ENCODE data around the gene THG1L.

DNA sequence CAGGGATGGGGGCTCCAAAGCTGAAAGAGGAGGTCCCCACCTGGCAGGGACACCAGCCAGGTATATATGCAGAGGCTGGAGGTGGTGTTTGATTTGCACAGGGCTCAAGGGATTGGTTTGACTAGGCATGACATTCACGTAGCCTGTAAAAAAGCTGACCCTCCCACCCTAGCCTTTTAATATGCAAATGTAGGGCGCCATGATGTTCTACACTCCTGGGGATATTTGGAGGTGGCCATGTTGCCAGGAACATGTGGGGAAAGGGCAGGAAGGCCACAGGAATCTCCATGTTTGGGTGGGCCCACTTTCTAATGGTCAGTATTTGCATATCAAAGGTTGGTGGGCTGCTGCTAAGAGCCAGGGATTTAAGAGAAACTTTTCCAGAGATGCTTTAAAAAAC, 12.0 kb upstream of the THG1L start:
- TF ChIP-seq, protein P1, sequence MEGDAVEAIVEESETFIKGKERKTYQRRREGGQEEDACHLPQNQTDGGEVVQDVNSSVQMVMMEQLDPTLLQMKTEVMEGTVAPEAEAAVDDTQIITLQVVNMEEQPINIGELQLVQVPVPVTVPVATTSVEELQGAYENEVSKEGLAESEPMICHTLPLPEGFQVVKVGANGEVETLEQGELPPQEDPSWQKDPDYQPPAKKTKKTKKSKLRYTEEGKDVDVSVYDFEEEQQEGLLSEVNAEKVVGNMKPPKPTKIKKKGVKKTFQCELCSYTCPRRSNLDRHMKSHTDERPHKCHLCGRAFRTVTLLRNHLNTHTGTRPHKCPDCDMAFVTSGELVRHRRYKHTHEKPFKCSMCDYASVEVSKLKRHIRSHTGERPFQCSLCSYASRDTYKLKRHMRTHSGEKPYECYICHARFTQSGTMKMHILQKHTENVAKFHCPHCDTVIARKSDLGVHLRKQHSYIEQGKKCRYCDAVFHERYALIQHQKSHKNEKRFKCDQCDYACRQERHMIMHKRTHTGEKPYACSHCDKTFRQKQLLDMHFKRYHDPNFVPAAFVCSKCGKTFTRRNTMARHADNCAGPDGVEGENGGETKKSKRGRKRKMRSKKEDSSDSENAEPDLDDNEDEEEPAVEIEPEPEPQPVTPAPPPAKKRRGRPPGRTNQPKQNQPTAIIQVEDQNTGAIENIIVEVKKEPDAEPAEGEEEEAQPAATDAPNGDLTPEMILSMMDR (IDR thresholded peaks at IDR 0.05), result no peak
- TF ChIP-seq POLR2A (IDR thresholded peaks at IDR 0.05), result no peak
